UCSD-AML1 (cell line): ENCODE data around the gene ZNF341.

Experiments
- DNase-seq: peaks from one replicate; lab custom pipeline; 2025; ENCODE audit not compliant: unreplicated experiment; lab: John Stamatoyannopoulos, UW

Gene ZNF341

DNA sequence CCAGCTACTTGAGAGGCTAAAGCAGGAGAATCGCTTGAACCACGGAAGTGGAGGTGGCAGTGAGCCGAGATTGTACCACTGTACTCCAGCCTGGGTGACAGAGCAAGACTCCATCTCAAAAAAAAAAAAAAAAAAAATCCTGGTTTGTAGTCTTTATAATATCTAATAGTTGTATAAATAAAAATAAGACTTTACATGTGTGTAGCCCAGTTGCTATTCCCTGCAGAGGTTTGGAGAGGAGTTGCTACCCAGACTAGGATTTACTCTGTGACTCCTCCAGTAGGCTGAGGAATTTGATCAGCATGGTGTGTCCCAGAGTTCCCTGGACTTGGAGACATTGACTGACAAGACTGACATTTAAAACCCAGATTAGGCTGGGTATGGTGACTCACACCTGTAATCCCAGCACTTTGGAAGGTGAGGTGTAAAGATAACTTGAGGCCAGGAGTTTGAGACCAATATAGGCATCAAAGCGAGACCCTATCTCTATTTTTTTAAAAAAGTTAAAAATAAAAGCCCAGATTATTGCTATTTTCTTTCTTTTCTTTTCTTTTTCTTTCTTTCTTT is 89.6 kb downstream of the ZNF341 start:
- DNase-seq, result no peak

DNA sequence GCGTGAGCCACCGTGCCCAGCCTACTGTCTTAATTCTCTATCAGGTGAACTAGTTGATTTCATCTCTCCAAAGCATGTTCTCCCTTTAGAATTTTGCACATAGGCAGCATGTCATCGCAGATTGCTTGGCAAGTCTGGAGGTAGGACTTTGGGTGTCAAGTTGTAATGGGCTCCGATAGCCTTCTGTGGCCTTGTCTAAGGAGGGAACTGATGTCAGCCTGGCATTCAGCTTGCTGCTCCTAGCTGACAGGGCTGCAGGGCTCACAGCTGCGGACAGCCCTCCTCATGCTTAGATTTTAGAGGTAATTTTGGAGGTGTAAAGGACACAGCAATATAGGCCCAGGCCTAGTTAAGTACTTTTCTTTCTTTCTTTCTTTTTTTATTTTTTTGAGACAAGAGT is 90.6 kb downstream of the ZNF341 start:
- no peak for DNase-seq

GRCh38 chr20:33822991-33823390 is 91.2 kb downstream of the ZNF341 start:
- no peak for DNase-seq

GRCh38 chr20:33824852-33825251 is 93.1 kb downstream of the ZNF341 start:
- no peak for DNase-seq

DNA sequence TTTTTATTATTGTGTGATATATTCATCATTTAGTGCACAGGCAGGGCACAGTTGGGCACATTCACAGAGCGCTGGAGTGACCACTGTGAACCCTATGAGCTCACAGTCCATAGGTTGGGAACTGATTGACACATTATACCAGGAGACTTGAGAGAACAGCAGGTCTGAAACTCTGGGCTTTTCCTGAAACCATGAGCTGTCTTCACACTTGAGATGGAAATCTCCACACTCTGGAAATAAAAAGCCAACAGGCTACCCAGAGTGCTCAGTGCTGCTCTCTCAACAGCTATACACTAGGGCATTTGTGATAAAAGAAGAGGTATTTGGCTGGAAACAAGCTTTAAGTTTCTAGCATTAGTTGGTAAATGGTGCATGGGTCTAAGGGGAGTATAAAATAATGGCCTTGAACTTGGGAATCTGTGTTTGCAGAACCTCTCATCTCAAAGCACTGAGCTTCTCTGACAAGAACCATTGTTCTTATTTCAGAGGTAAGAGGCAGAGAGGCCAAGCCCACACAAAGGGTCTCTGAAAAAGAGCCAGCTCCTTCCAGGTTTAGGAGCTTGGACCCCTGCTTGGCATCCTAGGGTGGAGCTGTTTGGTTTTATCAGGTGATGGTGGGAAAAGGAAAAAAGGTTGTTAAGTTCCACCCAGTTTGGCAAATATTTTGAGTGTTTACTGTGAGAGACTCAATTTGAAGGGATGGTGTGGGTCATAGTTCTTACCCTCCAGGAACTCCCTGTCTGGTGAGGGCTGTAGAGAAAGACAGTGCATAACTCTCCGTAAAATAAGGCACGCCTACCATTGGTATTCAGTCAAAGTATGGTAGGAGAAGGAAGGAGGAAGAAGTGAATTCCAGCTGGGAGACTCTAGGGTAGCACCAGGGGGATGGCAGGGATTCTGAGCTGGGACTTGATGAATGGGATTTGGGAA is 93.8 kb downstream of the ZNF341 start:
- DNase-seq, result no peak

- DNase-seq, result no peak
Observed at GRCh38 chr20:33826270-33826897, 94.6 kb downstream of the ZNF341 start.

- DNase-seq, result no peak
Observed at GRCh38 chr20:33827109-33827508, 95.3 kb downstream of the ZNF341 start.

GRCh38 chr20:33827634-33828325 is 96.0 kb downstream of the ZNF341 start:
- DNase-seq, result no peak

GRCh38 chr20:33828326-33828844 is 96.6 kb downstream of the ZNF341 start:
- DNase-seq, result no peak

- no peak for DNase-seq
Observed at GRCh38 chr20:33828967-33829560, 97.3 kb downstream of the ZNF341 start.

DNA sequence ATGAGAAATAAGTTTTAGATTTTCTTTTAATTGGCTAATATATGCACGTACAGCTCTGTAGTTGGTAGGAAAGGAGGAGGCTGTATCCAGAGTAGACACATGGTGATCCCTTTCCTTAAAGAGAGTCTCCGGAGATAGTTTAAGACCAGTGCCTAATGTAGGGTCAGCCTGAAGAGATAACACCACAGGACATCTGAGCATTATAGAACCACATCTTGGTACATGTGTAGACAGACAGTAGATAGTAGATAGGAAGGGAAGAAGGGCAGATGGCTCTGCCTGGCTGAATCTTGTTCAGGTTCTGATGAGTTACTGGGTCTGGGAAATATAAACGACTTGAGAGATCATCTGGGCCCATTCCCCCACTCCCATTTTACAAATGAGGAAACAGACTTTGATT is 97.8 kb downstream of the ZNF341 start:
- DNase-seq, result no peak

GRCh38 chr20:33830371-33830770 is 98.6 kb downstream of the ZNF341 start:
- DNase-seq, result no peak

- no peak for DNase-seq
Observed at GRCh38 chr20:33832103-33832804, 100.5 kb downstream of the ZNF341 start.

GRCh38 chr20:33833333-33833732 is 101.5 kb downstream of the ZNF341 start:
- no peak for DNase-seq

GRCh38 chr20:33835615-33836172 is 103.9 kb downstream of the ZNF341 start:
- DNase-seq, result no peak

GRCh38 chr20:33836277-33836676 is 104.5 kb downstream of the ZNF341 start:
- no peak for DNase-seq

DNA sequence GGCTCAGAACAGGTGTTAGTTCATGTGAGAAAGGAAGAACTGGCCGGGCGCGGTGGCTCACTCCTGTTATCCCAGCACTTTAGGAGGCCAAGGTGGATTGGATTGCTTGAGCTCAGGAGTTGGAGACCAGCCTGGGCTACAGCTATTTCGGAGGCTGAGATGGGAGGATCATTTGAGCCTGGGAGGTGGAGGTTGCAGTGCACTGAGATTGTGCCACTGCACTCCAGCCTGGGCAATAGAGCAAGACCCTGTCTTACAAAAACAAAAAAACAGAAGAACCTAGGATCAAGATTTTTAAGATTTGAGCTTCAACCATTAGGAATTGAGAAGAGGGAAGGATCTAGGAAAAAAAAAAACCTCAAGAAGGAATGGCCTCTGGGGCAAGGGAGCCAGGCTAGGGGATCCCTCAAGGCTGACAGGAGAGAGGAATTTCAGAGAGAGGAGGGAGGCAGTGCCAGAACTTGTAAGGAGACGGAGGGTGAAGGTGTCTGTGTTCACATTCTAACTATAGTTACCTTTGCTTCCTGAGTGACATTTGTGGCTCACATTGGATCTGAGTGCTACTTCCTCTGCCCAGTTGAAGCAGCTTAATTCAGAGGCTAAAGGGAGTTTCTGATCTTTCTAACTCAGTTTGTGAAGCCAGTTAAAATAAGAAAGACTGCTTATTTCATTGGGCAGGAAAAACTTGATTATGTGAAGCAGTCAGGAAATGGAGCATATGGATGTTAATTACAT is 105.5 kb downstream of the ZNF341 start:
- DNase-seq, result no peak

GRCh38 chr20:33838035-33838864 is 106.5 kb downstream of the ZNF341 start:
- no peak for DNase-seq
